HEK293T (cell line): Measurements from ENCODE around the gene RNLS.

ENCODE experiments used
- BHLHE40 ChIP-seq: fragments of 450-650 bp; IDR thresholded peaks from 2 replicates; pipeline ENCODE4 v1.6.1; 2016; ENCODE audit warnings: mild to moderate bottlenecking, moderate library complexity, borderline replicate concordance
- CTBP1 ChIP-seq: fragments of 450-650 bp; IDR thresholded peaks from 2 replicates; pipeline ENCODE4 v1.6.1; 2016; ENCODE audit warnings: borderline replicate concordance
- ELF4 ChIP-seq: fragments of 450-650 bp; IDR thresholded peaks from 2 replicates; pipeline ENCODE4 v1.6.1; 2017; ENCODE audit warnings: antibody characterized with exemption
- FOXA1 ChIP-seq: fragments of 450-650 bp; IDR thresholded peaks from 2 replicates; pipeline ENCODE4 v1.6.1; 2016; ENCODE audit warnings: mild to moderate bottlenecking
- FOXM1 ChIP-seq: fragments of 450-650 bp; IDR thresholded peaks from 2 replicates; pipeline ENCODE4 v1.6.1; 2017; ENCODE audit warnings: mild to moderate bottlenecking, borderline replicate concordance
- HDGF ChIP-seq: fragments of 450-650 bp; IDR thresholded peaks from 2 replicates; pipeline ENCODE4 v1.6.1; 2017; ENCODE audit warnings: antibody characterized with exemption, borderline replicate concordance
- L3MBTL2 ChIP-seq: fragments of 450-650 bp; conservative IDR thresholded peaks from 2 replicates; pipeline ENCODE4 v1.6.1; 2016; ENCODE audit warnings: mild to moderate bottlenecking
- LEF1 ChIP-seq: fragments of 450-650 bp; IDR thresholded peaks from 2 replicates; pipeline ENCODE4 v1.6.1; 2017; ENCODE audit warnings: mild to moderate bottlenecking, borderline replicate concordance
- SUZ12 ChIP-seq: fragments of 450-650 bp; IDR thresholded peaks from 2 replicates; pipeline ENCODE4 v1.6.1; 2016; ENCODE audit warnings: mild to moderate bottlenecking
- TARDBP ChIP-seq: fragments of 450-650 bp; IDR thresholded peaks from 2 replicates; pipeline ENCODE4 v1.6.1; 2016
- ZNF384 ChIP-seq: fragments of 450-650 bp; IDR thresholded peaks from 2 replicates; pipeline ENCODE4 v1.6.1; 2016

DNA sequence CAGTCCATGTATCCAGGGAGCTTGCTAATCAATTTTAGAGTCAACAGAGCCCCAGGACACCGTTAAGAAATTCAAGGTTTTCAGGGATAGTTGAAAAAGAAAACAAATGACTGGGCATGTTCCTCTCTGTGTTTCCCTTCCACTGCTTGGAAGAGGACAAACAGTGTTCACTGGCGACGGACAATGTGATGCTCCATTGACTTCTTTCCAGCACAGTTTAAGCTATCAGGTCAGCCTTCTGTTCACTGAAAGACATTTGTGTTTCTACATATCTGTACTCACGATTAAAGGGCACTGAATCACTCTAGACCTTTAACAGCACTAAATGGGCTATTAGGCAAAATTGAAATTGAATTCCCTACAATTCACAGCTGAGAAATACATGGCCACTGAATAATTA lies 123.6 kb downstream of the RNLS start:
- TF ChIP-seq CTBP1 = no peak
- TF ChIP-seq BHLHE40 = no peak
- no peak for TF ChIP-seq TARDBP
- no peak for TF ChIP-seq ZNF384
- TF ChIP-seq FOXA1 = no peak
- TF ChIP-seq FOXM1 = no peak
- no peak for TF ChIP-seq LEF1
- TF ChIP-seq ELF4 = no peak
- TF ChIP-seq HDGF = no peak
- TF ChIP-seq L3MBTL2 = no peak
- TF ChIP-seq SUZ12 = no peak
